ENCODE results near the gene GPR143. TPM values are rescaled to one million over a fixed set of nuclear protein-coding genes. Genes with fewer than 3 reads are reported as not detected.

GPR143 gene
- total and polyA plus RNA-seq, 9 donors = 1.4 to 4.7 (median 3.5) TPM

GRCh38 chrX:9700555-9700954, 65.1 kb downstream of the GPR143 start:
- DNase-seq = no peak
- no peaks in the 10 kb centered on the region for H3K36me3 ChIP-seq
- intact Hi-C loops (cut with DNase I) = no loop called here
- 72 to 87% (median 78%) methylated on average over 15 of the region's 15 CpGs for WGBS, 3 donors
- H3K4me1 ChIP-seq (ENCODE audit: insufficient read depth) = no peaks in the 10 kb centered on the region
- H3K27ac ChIP-seq = no peak overlapping the region
- TF ChIP-seq POLR2A (IDR thresholded peaks at IDR 0.05) (no peak), CTCF (IDR thresholded peaks at IDR 0.05) (no peak), EP300 (IDR thresholded peaks at IDR 0.05) (no peak)
- H3K4me3 ChIP-seq = no peak overlapping the region
- no peaks in the 10 kb centered on the region for H3K9me3 ChIP-seq
- no peaks in the 10 kb centered on the region for H3K27me3 ChIP-seq

GRCh38 chrX:9698576-9698975, 67.1 kb downstream of the GPR143 start:
- Histone ChIP-seq H3K4me3 (no peak overlapping the region), H3K27me3 (no peaks in the 10 kb centered on the region), H3K27ac (no peak overlapping the region), H3K4me1 (ENCODE audit: insufficient read depth) (no peaks in the 10 kb centered on the region), H3K36me3 (no peaks in the 10 kb centered on the region), H3K9me3 (no peaks in the 10 kb centered on the region)
- WGBS, 3 donors = 90 to 92% (median 91%) methylated on average over 12 of the region's 12 CpGs
- intact Hi-C loops (cut with DNase I) = no loop called here
- no peak for DNase-seq
- TF ChIP-seq CTCF (IDR thresholded peaks at IDR 0.05) (no peak), POLR2A (IDR thresholded peaks at IDR 0.05) (no peak), EP300 (IDR thresholded peaks at IDR 0.05) (no peak)

DNA sequence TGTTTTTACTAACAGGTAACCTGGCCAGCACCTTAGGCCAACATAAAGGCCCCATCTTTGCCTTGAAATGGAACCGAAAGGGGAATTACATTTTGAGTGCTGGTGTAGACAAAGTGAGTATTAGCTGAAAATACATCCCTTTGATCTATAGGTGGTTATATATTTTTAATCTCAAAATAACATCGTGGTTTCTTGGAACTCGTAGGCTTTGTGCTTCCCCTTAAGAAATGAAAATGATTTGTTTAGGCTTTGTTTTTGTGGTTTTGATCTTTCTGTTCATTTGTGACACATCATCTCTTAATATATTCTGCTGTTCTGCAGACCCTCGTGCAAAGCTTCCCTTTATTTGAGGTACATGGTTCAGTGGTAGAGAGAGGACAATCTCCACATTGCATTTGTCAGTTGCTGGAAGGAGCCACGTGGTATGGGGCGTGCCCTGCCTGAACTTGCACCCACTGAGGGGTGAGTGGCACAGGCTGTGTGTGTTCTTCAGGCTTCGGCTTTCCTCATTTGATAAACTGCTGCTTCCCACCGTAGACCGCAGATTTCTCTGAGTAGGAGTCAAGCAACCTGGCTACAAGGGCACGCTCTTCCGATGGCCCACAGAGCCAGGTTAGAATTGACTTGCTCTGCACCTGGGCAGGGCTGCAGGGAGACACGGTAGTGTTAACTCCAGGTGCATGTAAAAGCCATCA, 72.2 kb downstream of the GPR143 start:
- intact Hi-C loops (cut with DNase I) = no loop called here
- TF ChIP-seq EP300 (IDR thresholded peaks at IDR 0.05) (no peak), POLR2A (IDR thresholded peaks at IDR 0.05) (no peak), CTCF (IDR thresholded peaks at IDR 0.05) (no peak)
- no peaks in the 10 kb centered on the region for H3K4me1 ChIP-seq (ENCODE audit: insufficient read depth)
- H3K4me3 ChIP-seq = no peak overlapping the region
- no peaks in the 10 kb centered on the region for H3K27me3 ChIP-seq
- 84 to 88% (median 85%) methylated on average over 12 of the region's 12 CpGs for WGBS, 3 donors
- H3K27ac ChIP-seq = no peak overlapping the region
- no peaks in the 10 kb centered on the region for H3K9me3 ChIP-seq
- H3K36me3 ChIP-seq = no peaks in the 10 kb centered on the region
- DNase-seq = no peak

DNA sequence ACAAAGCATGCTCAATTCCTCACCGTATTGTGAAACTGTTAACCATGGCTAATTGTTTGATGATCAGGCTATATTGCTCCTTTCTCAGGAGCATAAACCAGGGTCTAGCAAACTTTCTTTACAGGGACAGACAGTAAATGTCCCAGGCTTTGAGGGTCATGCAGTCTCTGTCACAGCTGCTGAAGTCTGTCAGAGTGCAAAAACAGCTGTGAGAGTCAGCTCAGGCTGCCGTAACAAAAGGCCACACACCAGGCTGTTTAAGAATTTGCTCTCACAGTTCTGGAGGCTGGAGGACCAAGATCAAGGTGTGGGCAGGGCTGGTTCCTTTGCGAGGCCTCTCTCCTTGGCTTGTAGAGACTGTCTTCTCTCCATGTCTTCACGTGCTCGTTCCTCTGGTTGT, 75.6 kb downstream of the GPR143 start:
- no peaks in the 10 kb centered on the region for H3K4me1 ChIP-seq (ENCODE audit: insufficient read depth)

More for the DNA sequence above, 75.6 kb downstream of the GPR143 start:
- DNase-seq = no peak
- H3K36me3 ChIP-seq = no peaks in the 10 kb centered on the region
- no peaks in the 10 kb centered on the region for H3K9me3 ChIP-seq
- intact Hi-C loops (cut with DNase I) = no loop called here
- H3K27ac ChIP-seq = no peak overlapping the region
- H3K4me3 ChIP-seq = no peak overlapping the region
- TF ChIP-seq EP300 (IDR thresholded peaks at IDR 0.05) (no peak), CTCF (IDR thresholded peaks at IDR 0.05) (no peak), POLR2A (IDR thresholded peaks at IDR 0.05) (no peak)
- no peaks in the 10 kb centered on the region for H3K27me3 ChIP-seq
- 89 to 95% (median 89%) methylated on average over 5 of the region's 5 CpGs for WGBS, 3 donors

All from ovary (tissue), 9 donors.